ENCODE measurements around the gene GRB14.
"Not testable (repeated sequence)": the region's sequence is repeated elsewhere in the genome, so short reads cannot be mapped to it uniquely, and the experiment has no call there.

The GRB14 gene

GRCh38 chr2:164498836-164499235 is 122.4 kb downstream of the GRB14 start:
- FAIRE-seq, result no peak
- no peak for DNase-seq (ENCODE audit: insufficient read length, low spot score)

GRCh38 chr2:164496881-164497280 is 124.4 kb downstream of the GRB14 start:
- no peak for DNase-seq (ENCODE audit: insufficient read length, low spot score)
- no peak for FAIRE-seq

GRCh38 chr2:164496421-164496820 is 124.9 kb downstream of the GRB14 start:
- DNase-seq (ENCODE audit: insufficient read length, low spot score), result no peak
- FAIRE-seq, result no peak

- FAIRE-seq (no peak), DNase-seq (ENCODE audit: insufficient read length, low spot score) (peak; percentile 30)
Observed at GRCh38 chr2:164495491-164496223, 125.6 kb downstream of the GRB14 start.

GRCh38 chr2:164485541-164485940 is 135.7 kb downstream of the GRB14 start:
- no peak for FAIRE-seq
- DNase-seq (ENCODE audit: insufficient read length, low spot score), result no peak

- DNase-seq (ENCODE audit: insufficient read length, low spot score) (peak; percentile 10), FAIRE-seq (no peak)
Observed at GRCh38 chr2:164479460-164479859, 141.8 kb downstream of the GRB14 start.

GRCh38 chr2:164478205-164478604 is 143.1 kb downstream of the GRB14 start:
- DNase-seq (ENCODE audit: insufficient read length, low spot score) (no peak), FAIRE-seq (no peak)

GRCh38 chr2:164474873-164475272 is 146.4 kb downstream of the GRB14 start:
- DNase-seq (ENCODE audit: insufficient read length, low spot score) (no peak), FAIRE-seq (no peak)

GRCh38 chr2:164473021-164473420 is 148.3 kb downstream of the GRB14 start:
- DNase-seq (ENCODE audit: insufficient read length, low spot score) (no peak), FAIRE-seq (no peak)

- not testable (repeated sequence) for DNase-seq (ENCODE audit: insufficient read length, low spot score); FAIRE-seq
Observed at GRCh38 chr2:164465047-164465446, 156.2 kb downstream of the GRB14 start.

- FAIRE-seq, result no peak
- no peak for DNase-seq (ENCODE audit: insufficient read length, low spot score)
Observed at GRCh38 chr2:164464376-164464775, 156.9 kb downstream of the GRB14 start.

GRCh38 chr2:164458792-164459191 is 162.5 kb downstream of the GRB14 start:
- DNase-seq (ENCODE audit: insufficient read length, low spot score), result no peak
- FAIRE-seq, result no peak

GRCh38 chr2:164457271-164457670 is 164.0 kb downstream of the GRB14 start:
- DNase-seq (ENCODE audit: insufficient read length, low spot score), result no peak
- no peak for FAIRE-seq

GRCh38 chr2:164456619-164457018 is 164.7 kb downstream of the GRB14 start:
- no peak for FAIRE-seq
- DNase-seq (ENCODE audit: insufficient read length, low spot score), result no peak

- DNase-seq (ENCODE audit: insufficient read length, low spot score), result no peak
- no peak for FAIRE-seq
Observed at GRCh38 chr2:164453656-164454305, 167.5 kb downstream of the GRB14 start.

GRCh38 chr2:164450278-164450677 is 171.0 kb downstream of the GRB14 start:
- DNase-seq (ENCODE audit: insufficient read length, low spot score) (no peak), FAIRE-seq (no peak)

GRCh38 chr2:164449706-164450105 is 171.6 kb downstream of the GRB14 start:
- FAIRE-seq (no peak), DNase-seq (ENCODE audit: insufficient read length, low spot score) (no peak)

- no peak for DNase-seq (ENCODE audit: insufficient read length, low spot score)
- FAIRE-seq, result no peak
Observed at GRCh38 chr2:164447660-164448059, 173.6 kb downstream of the GRB14 start.

All from HTR-8/SVneo (cell line).